SK-N-SH (cell line): ENCODE data around the gene SNAI3. TPM values are rescaled to one million over a fixed set of nuclear protein-coding genes. Genes with fewer than 3 reads are reported as not detected.

Experiments
- CTCF ChIA-PET: fragments of 300-600, 350-600 bp; formaldehyde crosslinking; extraction: SDS; loops from one replicate; lab custom pipeline; 2021; lab: Yijun Ruan, JAX
- POLR2A ChIA-PET: fragments of 350-600 bp; sonication (Branson Sonifier 250); formaldehyde crosslinking; extraction: SDS; loops from one replicate; lab custom pipeline; 2020; ENCODE audit warnings: antibody characterized with exemption, inconsistent platforms; lab: Yijun Ruan, JAX
- DNase-seq: peaks from one replicate; pipeline ENCODE4 v3.0.0; 2012
- H2AFZ ChIP-seq: fragments of 200-600 bp; sonication (generic); 2 replicates; pipeline ENCODE4 v1.8.1; 2016; ENCODE audit warnings: antibody characterized with exemption, mild to moderate bottlenecking, low read depth
- H3F3A ChIP-seq: fragments of 200-600 bp; sonication (generic); replicated peaks from 2 replicates; pipeline ENCODE3; 2016; ENCODE audit warnings: antibody characterized with exemption, mild to moderate bottlenecking; ENCODE audit not compliant: insufficient read depth
- H3K27ac ChIP-seq, 2 experiments: fragments of 200-500 bp in 1 of 2; fragments of 200-600 bp in 1 of 2; sonication (Bioruptor generic) in 1 of 2; sonication (generic), shearing (Covaris generic) in 1 of 2; 2 replicates each; pipeline versions ENCODE4 v1.5.1 to v1.6.1; 2014 to 2016; ENCODE audit warnings: low read depth in 2 of 2, inconsistent platforms in 1 of 2, low read length in 1 of 2, mild to moderate bottlenecking in 1 of 2, mixed read lengths in 1 of 2
- H3K27me3 ChIP-seq: fragments of 200-600 bp; sonication (generic), shearing (Covaris generic); 2 replicates; pipeline ENCODE4 v1.6.1; 2016; ENCODE audit warnings: mixed run types; ENCODE audit not compliant: insufficient read depth
- H3K36me3 ChIP-seq, 2 experiments: fragments of 200-500 bp in 1 of 2; fragments of 200-600 bp in 1 of 2; sonication (Bioruptor generic) in 1 of 2; sonication (generic) in 1 of 2; replicated peaks in 1 of 2; 2 replicates each; pipeline versions ENCODE3 to v1.5.1; 2014 to 2016; ENCODE audit warnings: low read length in 1 of 2, mild to moderate bottlenecking in 1 of 2; ENCODE audit not compliant: insufficient read depth in 2 of 2, control insufficient read depth in 1 of 2
- H3K4me1 ChIP-seq, 2 experiments: fragments of 200-500 bp in 1 of 2; fragments of 200-600 bp in 1 of 2; sonication (Bioruptor generic) in 1 of 2; sonication (generic), shearing (Covaris generic) in 1 of 2; 2 replicates each; pipeline versions ENCODE4 v1.5.1 to v1.6.1; 2014 to 2016; ENCODE audit warnings: low read depth in 1 of 2, low read length in 1 of 2, mixed run types in 1 of 2; ENCODE audit not compliant: insufficient read depth in 2 of 2, control insufficient read depth in 1 of 2
- H3K4me2 ChIP-seq: fragments of 200-600 bp; sonication (generic), shearing (Covaris generic); 2 replicates; pipeline ENCODE4 v1.6.1; 2017; ENCODE audit warnings: mixed run types
- H3K4me3 ChIP-seq, 2 experiments: fragments of 200-500 bp in 1 of 2; fragments of 200-600 bp in 1 of 2; sonication (Bioruptor generic) in 1 of 2; sonication (generic), shearing (Covaris generic) in 1 of 2; 2 replicates each; pipeline versions ENCODE4 v1.5.1 to v1.8.1; 2014 to 2016; ENCODE audit warnings: low read depth in 2 of 2, inconsistent platforms in 1 of 2, low read length in 1 of 2, mild to moderate bottlenecking in 1 of 2, mixed read lengths in 1 of 2, moderate library complexity in 1 of 2
- H3K79me2 ChIP-seq: fragments of 200-600 bp; sonication (generic); 2 replicates; pipeline ENCODE4 v1.8.1; 2017; ENCODE audit warnings: mild to moderate bottlenecking; ENCODE audit not compliant: insufficient read depth
- H3K9ac ChIP-seq: fragments of 200-600 bp; sonication (generic); 2 replicates; pipeline ENCODE4 v1.6.1; 2017; ENCODE audit warnings: mixed run types
- H3K9me2 ChIP-seq: fragments of 200-600 bp; sonication (generic); 2 replicates; pipeline ENCODE4 v1.6.1; 2017; ENCODE audit warnings: mixed run types
- H3K9me3 ChIP-seq: fragments of 200-600 bp; sonication (generic); 2 replicates; pipeline ENCODE4 v1.6.1; 2017; ENCODE audit warnings: mixed run types, mild to moderate bottlenecking, moderate library complexity
- H4K20me1 ChIP-seq: fragments of 200-600 bp; sonication (generic); 2 replicates; pipeline ENCODE4 v1.6.1; 2017; ENCODE audit warnings: mild to moderate bottlenecking, mixed run types; ENCODE audit not compliant: insufficient read depth
- CTCF ChIP-seq: fragments of 200-600 bp; sonication (generic); IDR thresholded peaks from 2 replicates; pipeline ENCODE4 v1.6.1; 2017; ENCODE audit warnings: antibody characterized with exemption, mild to moderate bottlenecking, moderate library complexity
- EZH2phosphoT487 ChIP-seq: fragments of 200-600 bp; sonication (generic); IDR thresholded peaks from 2 replicates; pipeline ENCODE4 v1.6.1; 2017; ENCODE audit warnings: low read depth, mixed run types, mild to moderate bottlenecking, antibody characterized with exemption, moderate library complexity, borderline replicate concordance
- FOXJ3 ChIP-seq: sonication (generic); formaldehyde crosslinking; IDR thresholded peaks from 2 replicates; pipeline ENCODE4 v1.5.1; 2020; ENCODE audit warnings: mild to moderate bottlenecking, missing genetic modification reagents
- FOXM1 ChIP-seq: IDR thresholded peaks from 2 replicates; pipeline ENCODE4 v1.4.0; 2012; ENCODE audit warnings: low read depth, mild to moderate bottlenecking
- GABPA ChIP-seq: IDR thresholded peaks from 2 replicates; pipeline ENCODE4 v1.4.0; 2012; ENCODE audit warnings: low read depth, mild to moderate bottlenecking
- MXI1 ChIP-seq: IDR thresholded peaks from 2 replicates; pipeline ENCODE4 v1.6.1; 2012; ENCODE audit warnings: mild to moderate bottlenecking, low read depth, low read length, improper control_type of control experiment
- NRF1 ChIP-seq: IDR thresholded peaks from 2 replicates; pipeline ENCODE4 v1.6.1; 2012; ENCODE audit warnings: low read depth, mild to moderate bottlenecking, low read length
- PBX3 ChIP-seq: IDR thresholded peaks from 2 replicates; pipeline ENCODE4; 2012
- POLR2AphosphoS5 ChIP-seq: IDR thresholded peaks from 2 replicates; pipeline ENCODE4 v1.6.1; 2012; ENCODE audit warnings: low read depth, low read length
- RAD21 ChIP-seq: IDR thresholded peaks from 2 replicates; pipeline ENCODE4 v1.6.1; 2012; ENCODE audit warnings: mild to moderate bottlenecking, low read length
- RCOR1 ChIP-seq: fragments of 150-350 bp; IDR thresholded peaks from 2 replicates; pipeline ENCODE4 v1.6.1; 2017; ENCODE audit warnings: antibody characterized with exemption, low read length
- SMC3 ChIP-seq: IDR thresholded peaks from 2 replicates; pipeline ENCODE4 v1.6.1; 2012; ENCODE audit warnings: low read depth, low read length, improper control_type of control experiment
- TCF12 ChIP-seq: IDR thresholded peaks from 2 replicates; pipeline ENCODE4 v1.4.0; 2012
- TEAD4 ChIP-seq: IDR thresholded peaks from 2 replicates; pipeline ENCODE4 v1.4.0; 2012; ENCODE audit warnings: mild to moderate bottlenecking, borderline replicate concordance; ENCODE audit not compliant: insufficient read depth
- WGBS: methylation state at CpG from one replicate; pipeline ENCODE4 v1.1.6; 2017; ENCODE audit warnings: low lambda C conversion rate; 5-methylcytosine and 5-hydroxymethylcytosine counted together
- polyA plus RNA-seq, 3 experiments: library from polyadenylated mRNA; depleted of rRNA; stranded (reverse); fragments of >200 nt; gene quantifications; 2 replicates each; pipeline ENCODE4 v1.2.3, GENCODE V29; 2012
- TF ChIP-seq, protein P1 (sequence below): IDR thresholded peaks from 2 replicates; pipeline ENCODE4 v1.4.0; 2012; ENCODE audit warnings: low read depth, borderline replicate concordance
- TF ChIP-seq, protein P2 (sequence below): fragments of 150-350 bp; IDR thresholded peaks from 2 replicates; pipeline ENCODE4 v1.6.1; 2017; ENCODE audit warnings: antibody characterized with exemption, low read length, low read depth, borderline replicate concordance
- TF ChIP-seq, protein P3 (sequence below): IDR thresholded peaks from 2 replicates; pipeline ENCODE4 v1.4.0; 2012; ENCODE audit warnings: low read depth, borderline replicate concordance

The SNAI3 gene
- polyA plus RNA-seq, 1 of the 3 experiments (the other 2 are of a cell fraction) = 0.03 TPM

- no peak for DNase-seq
- H3K79me2 ChIP-seq = no peaks in the 10 kb centered on the region
- H3K27me3 ChIP-seq = no peaks in the 10 kb centered on the region
- TF ChIP-seq FOXJ3 (CRISPR knock-in tag) (no peak), TCF12 (no peak), TEAD4 (no peak), RCOR1 (no peak), POLR2AphosphoS5 (no peak), GABPA (no peak), NRF1 (no peak), EZH2phosphoT487 (no peak), MXI1 (no peak)
- TF ChIP-seq, protein P1, sequence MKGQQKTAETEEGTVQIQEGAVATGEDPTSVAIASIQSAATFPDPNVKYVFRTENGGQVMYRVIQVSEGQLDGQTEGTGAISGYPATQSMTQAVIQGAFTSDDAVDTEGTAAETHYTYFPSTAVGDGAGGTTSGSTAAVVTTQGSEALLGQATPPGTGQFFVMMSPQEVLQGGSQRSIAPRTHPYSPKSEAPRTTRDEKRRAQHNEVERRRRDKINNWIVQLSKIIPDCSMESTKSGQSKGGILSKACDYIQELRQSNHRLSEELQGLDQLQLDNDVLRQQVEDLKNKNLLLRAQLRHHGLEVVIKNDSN = no peak
- TF ChIP-seq, protein P2, sequence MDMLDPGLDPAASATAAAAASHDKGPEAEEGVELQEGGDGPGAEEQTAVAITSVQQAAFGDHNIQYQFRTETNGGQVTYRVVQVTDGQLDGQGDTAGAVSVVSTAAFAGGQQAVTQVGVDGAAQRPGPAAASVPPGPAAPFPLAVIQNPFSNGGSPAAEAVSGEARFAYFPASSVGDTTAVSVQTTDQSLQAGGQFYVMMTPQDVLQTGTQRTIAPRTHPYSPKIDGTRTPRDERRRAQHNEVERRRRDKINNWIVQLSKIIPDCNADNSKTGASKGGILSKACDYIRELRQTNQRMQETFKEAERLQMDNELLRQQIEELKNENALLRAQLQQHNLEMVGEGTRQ = no peak
- TF ChIP-seq, protein P3, sequence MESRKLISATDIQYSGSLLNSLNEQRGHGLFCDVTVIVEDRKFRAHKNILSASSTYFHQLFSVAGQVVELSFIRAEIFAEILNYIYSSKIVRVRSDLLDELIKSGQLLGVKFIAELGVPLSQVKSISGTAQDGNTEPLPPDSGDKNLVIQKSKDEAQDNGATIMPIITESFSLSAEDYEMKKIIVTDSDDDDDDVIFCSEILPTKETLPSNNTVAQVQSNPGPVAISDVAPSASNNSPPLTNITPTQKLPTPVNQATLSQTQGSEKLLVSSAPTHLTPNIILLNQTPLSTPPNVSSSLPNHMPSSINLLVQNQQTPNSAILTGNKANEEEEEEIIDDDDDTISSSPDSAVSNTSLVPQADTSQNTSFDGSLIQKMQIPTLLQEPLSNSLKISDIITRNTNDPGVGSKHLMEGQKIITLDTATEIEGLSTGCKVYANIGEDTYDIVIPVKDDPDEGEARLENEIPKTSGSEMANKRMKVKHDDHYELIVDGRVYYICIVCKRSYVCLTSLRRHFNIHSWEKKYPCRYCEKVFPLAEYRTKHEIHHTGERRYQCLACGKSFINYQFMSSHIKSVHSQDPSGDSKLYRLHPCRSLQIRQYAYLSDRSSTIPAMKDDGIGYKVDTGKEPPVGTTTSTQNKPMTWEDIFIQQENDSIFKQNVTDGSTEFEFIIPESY = no peak
- H3K4me2 ChIP-seq = no peak overlapping the region
- H2AFZ ChIP-seq = no peak overlapping the region
- H3F3A ChIP-seq = no peaks in the 10 kb centered on the region
- H3K4me1 ChIP-seq = peaks cover 0 to 5% of the 10 kb centered on the region in 2 experiments; a peak in 1 of 4 replicates
- H3K36me3 ChIP-seq = peaks cover 0 to 3% of the 10 kb centered on the region in 2 experiments
- ChIA-PET CTCF (interaction anchor here (1.0 kb wide), 1 partner anchor 12 kb away, joined by 3 read pairs; no protein-coding TSS in a partner anchor), POLR2A (no interaction called here)
- no peaks in the 10 kb centered on the region for H3K9me3 ChIP-seq
- no peaks in the 10 kb centered on the region for H4K20me1 ChIP-seq
- no peak overlapping the region for H3K9ac ChIP-seq
- H3K9me2 ChIP-seq = no peaks in the 10 kb centered on the region
- H3K27ac ChIP-seq = no peak overlapping the region
- WGBS = 90% methylated on average over 17 of the region's 19 CpGs
- no peak overlapping the region for H3K4me3 ChIP-seq
These were observed 12.5 kb downstream of the SNAI3 start for GRCh38 chr16:88673716-88674379.

DNA sequence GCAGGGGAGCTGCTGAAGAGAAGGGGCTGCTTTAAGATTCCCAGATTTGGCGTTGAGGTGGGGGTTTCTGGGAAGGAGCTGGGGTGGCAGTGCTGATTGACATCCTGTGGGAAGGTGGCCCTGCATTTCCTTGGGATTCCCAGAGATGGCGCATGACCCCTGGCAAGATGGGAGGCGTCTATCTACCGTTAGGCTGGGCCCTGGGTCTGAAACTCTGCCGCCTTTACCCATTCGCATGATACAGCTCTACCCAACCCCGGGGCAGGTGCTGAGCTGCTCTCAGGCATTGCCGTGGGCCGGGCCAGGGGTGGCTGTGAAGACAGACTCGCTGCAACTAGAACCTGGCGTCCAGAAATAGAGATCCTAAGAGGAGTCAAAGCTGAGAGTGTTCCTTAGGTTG lies 13.5 kb downstream of the SNAI3 start:
- Histone ChIP-seq H3K9me2 (no peaks in the 10 kb centered on the region), H3K27ac (no peak overlapping the region), H3K4me3 (no peak overlapping the region), H3K4me1 (no peaks in the 10 kb centered on the region)
- TF ChIP-seq CTCF (peak; percentile 39), FOXM1 (no peak), RAD21 (peak; percentile 47), PBX3 (peak; percentile 32; the same call in 1 of the 2 replicates), SMC3 (peak; percentile 24; the same call in 1 of the 2 replicates)
- TF ChIP-seq, all 33 proteins: peak for 4
- no peaks in the 10 kb centered on the region for H3K79me2 ChIP-seq
- POLR2A ChIA-PET = interaction anchor here (1.2 kb wide), 1 partner anchor 14 kb away, joined by 3 read pairs; the partner anchor contains the start of gene SNAI3
- DNase-seq = peak; percentile 71
- no peak overlapping the region for H2AFZ ChIP-seq
- CTCF ChIA-PET = interaction anchor here (1.0 to 2.7 kb wide), 4 partner anchors 9 to 25 kb away, joined by 4 to 12 read pairs (median 4); no protein-coding TSS in a partner anchor
- peaks cover 0 to 3% of the 10 kb centered on the region in 2 experiments for H3K36me3 ChIP-seq
- WGBS = 73% methylated on average over 11 of the region's 11 CpGs
- H3F3A ChIP-seq = no peaks in the 10 kb centered on the region
- H4K20me1 ChIP-seq = no peaks in the 10 kb centered on the region
- no peaks in the 10 kb centered on the region for H3K27me3 ChIP-seq
- H3K9ac ChIP-seq = no peak overlapping the region
- no peaks in the 10 kb centered on the region for H3K9me3 ChIP-seq
- no peak overlapping the region for H3K4me2 ChIP-seq
